Esophagus squamous epithelium (tissue), 4 donors: ENCODE data around the gene ASTN1.

Experiments
- CTCF ChIP-seq, 6 experiments: fragments of 450-650 bp in 4 of 6; fragments of 200-600 bp in 2 of 6; sonication (generic) in 2 of 6; IDR thresholded peaks; one replicate each; pipeline ENCODE4 v1.5.1; 2016 to 2019; ENCODE audit warnings: antibody characterized with exemption in 6 of 6, mild to moderate bottlenecking in 4 of 6, moderate library complexity in 4 of 6
- POLR2A ChIP-seq, 4 donors: fragments of 450-650 bp; IDR thresholded peaks; one replicate each; pipeline ENCODE4 v1.6.1; 2017; ENCODE audit warnings: antibody characterized with exemption in 4 of 4, mild to moderate bottlenecking in 4 of 4, moderate library complexity in 3 of 4

DNA sequence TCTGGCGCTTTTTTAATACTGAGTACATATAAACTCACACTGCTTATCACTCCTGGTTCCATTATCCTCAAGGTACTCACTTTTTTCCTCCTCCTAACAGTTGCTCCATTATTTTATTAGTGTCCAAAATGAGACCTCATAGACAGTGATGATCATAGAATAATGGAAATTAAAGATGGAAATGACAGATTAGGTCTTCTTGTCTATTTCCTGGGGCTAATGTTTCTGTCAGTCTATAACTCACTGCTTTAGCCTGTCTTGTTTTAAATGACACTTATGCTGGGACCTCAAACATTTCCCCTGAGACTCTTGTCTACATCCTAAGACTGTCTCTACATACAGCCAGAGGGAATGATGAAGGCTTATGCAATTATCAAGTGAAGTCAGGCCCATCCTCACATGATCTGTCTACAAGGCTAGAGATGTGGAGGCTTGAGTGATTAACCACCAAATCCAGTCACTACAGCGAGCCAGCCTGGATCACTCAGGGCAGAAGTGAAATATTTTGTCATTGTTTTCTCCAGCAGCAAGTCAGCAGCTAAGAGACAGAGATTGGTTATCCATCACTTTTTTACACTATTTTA, 152.1 kb downstream of the ASTN1 start:
- TF ChIP-seq CTCF (IDR thresholded peaks at IDR 0.05), result no peak
- no peak for TF ChIP-seq POLR2A (IDR thresholded peaks at IDR 0.05)
